HG03108 (cell line): ENCODE results near the gene CDK16.

Experiments used
- ATAC-seq: cut with Tn5 transposase; IDR thresholded peaks from one replicate; pipeline ENCODE4 v1.9.1; 2021; ENCODE audit warnings: moderate library complexity; ENCODE audit not compliant: unreplicated experiment

The CDK16 gene

GRCh38 chrX:47218280-47218919 lies at the start of gene CDK16:
CDK16 (plus strand) TSS chrX:47218681; CDS start chrX:47223558, 4,877 bp downstream.
- peak; percentile 32 for ATAC-seq

GRCh38 chrX:47169273-47169672 lies 49.2 kb upstream of the CDK16 start:
- no peak for ATAC-seq

GRCh38 chrX:47169726-47170515 lies 48.6 kb upstream of the CDK16 start:
- ATAC-seq: no peak

- no peak for ATAC-seq
Observed at GRCh38 chrX:47170861-47171692, 47.4 kb upstream of the CDK16 start.

- no peak for ATAC-seq
Observed at GRCh38 chrX:47171996-47172395, 46.5 kb upstream of the CDK16 start.

GRCh38 chrX:47172549-47172948 lies 45.9 kb upstream of the CDK16 start:
- ATAC-seq: no peak

GRCh38 chrX:47172971-47173792 lies 45.3 kb upstream of the CDK16 start:
- ATAC-seq: no peak

GRCh38 chrX:47174376-47174775 lies 44.1 kb upstream of the CDK16 start:
- ATAC-seq: no peak

GRCh38 chrX:47174846-47175587 lies 43.5 kb upstream of the CDK16 start:
- ATAC-seq: no peak

GRCh38 chrX:47175588-47175980 lies 42.9 kb upstream of the CDK16 start:
- ATAC-seq: no peak

- ATAC-seq: no peak
Observed at GRCh38 chrX:47176101-47176740, 42.3 kb upstream of the CDK16 start.

GRCh38 chrX:47177079-47177478 lies 41.4 kb upstream of the CDK16 start:
- ATAC-seq: no peak

GRCh38 chrX:47178337-47178736 lies 40.1 kb upstream of the CDK16 start:
- no peak for ATAC-seq

- ATAC-seq: no peak
Observed at GRCh38 chrX:47179221-47179927, 39.1 kb upstream of the CDK16 start.

GRCh38 chrX:47179928-47180255 lies 38.6 kb upstream of the CDK16 start:
- ATAC-seq: no peak

- ATAC-seq: no peak
Observed at GRCh38 chrX:47180346-47180745, 38.1 kb upstream of the CDK16 start.

GRCh38 chrX:47181301-47181700 lies 37.2 kb upstream of the CDK16 start:
- no peak for ATAC-seq

- no peak for ATAC-seq
Observed at GRCh38 chrX:47182106-47182700, 36.3 kb upstream of the CDK16 start.

GRCh38 chrX:47184486-47184885 lies 34.0 kb upstream of the CDK16 start:
- no peak for ATAC-seq
